GM23338 (cell line): Measurements from ENCODE around the gene SLC44A1. TPM values are rescaled to one million over a fixed set of nuclear protein-coding genes. Genes with fewer than 3 reads are reported as not detected.

Experiments used
- ATAC-seq: fragments of 200-7000 bp; cut with Tn5 transposase; 3 replicates; pipeline ENCODE4 v1.9.1; 2020
- DNase-seq: peaks from one replicate; pipeline ENCODE4 v3.0.0-alpha.2; 2015; ENCODE audit warnings: low spot score
- H2AFZ ChIP-seq: fragments of 200-600 bp; sonication (generic); 2 replicates; pipeline ENCODE4 v1.8.0; 2016; ENCODE audit warnings: antibody characterized with exemption, mild to moderate bottlenecking, moderate library complexity
- H3F3A ChIP-seq: fragments of 200-600 bp; sonication (generic); replicated peaks from 2 replicates; pipeline ENCODE4 v1.8.0; 2017; ENCODE audit warnings: antibody characterized with exemption, mixed run types, low read depth
- H3K27ac ChIP-seq: fragments of 200-600 bp; sonication (generic); 2 replicates; pipeline ENCODE4 v1.6.1; 2016; ENCODE audit warnings: low read depth
- H3K27me3 ChIP-seq: fragments of 200-600 bp; sonication (generic); 2 replicates; pipeline ENCODE4 v1.8.0; 2016; ENCODE audit warnings: mild to moderate bottlenecking, mixed run types, moderate library complexity; ENCODE audit not compliant: insufficient read depth
- H3K36me3 ChIP-seq: fragments of 200-600 bp; sonication (generic); 2 replicates; pipeline ENCODE4 v1.8.0; 2016; ENCODE audit warnings: mild to moderate bottlenecking; ENCODE audit not compliant: insufficient read depth
- H3K4me1 ChIP-seq: fragments of 200-600 bp; sonication (generic); 2 replicates; pipeline ENCODE4 v1.8.0; 2016; ENCODE audit warnings: mild to moderate bottlenecking, moderate library complexity; ENCODE audit not compliant: insufficient read depth
- H3K4me2 ChIP-seq: fragments of 200-600 bp; sonication (generic); 2 replicates; pipeline ENCODE4 v1.7.1; 2017; ENCODE audit warnings: mixed run types
- H3K4me3 ChIP-seq: fragments of 200-600 bp; sonication (generic); 2 replicates; pipeline ENCODE4 v1.6.1; 2016; ENCODE audit warnings: mixed run types
- H3K79me2 ChIP-seq: fragments of 200-600 bp; sonication (generic); replicated peaks from 2 replicates; pipeline ENCODE4 v1.8.0; 2017; ENCODE audit warnings: mild to moderate bottlenecking; ENCODE audit not compliant: insufficient read depth
- H3K9me2 ChIP-seq: fragments of 200-600 bp; sonication (generic); 2 replicates; pipeline ENCODE4 v1.8.0; 2017; ENCODE audit not compliant: insufficient read depth
- H4K20me1 ChIP-seq: fragments of 200-600 bp; sonication (generic); replicated peaks from 2 replicates; pipeline ENCODE4 v1.8.0; 2017; ENCODE audit warnings: mild to moderate bottlenecking; ENCODE audit not compliant: insufficient read depth
- H3K27ac Mint-ChIP-seq: 2 replicates; pipeline ENCODE4 v1.8.0; 2020; ENCODE audit warnings: inconsistent platforms, mild to moderate bottlenecking, moderate library complexity, mixed read lengths
- H3K27me3 Mint-ChIP-seq: 3 replicates; pipeline ENCODE4 v1.8.0; 2022; ENCODE audit warnings: low read depth, mild to moderate bottlenecking, moderate library complexity, mixed read lengths, inconsistent platforms; ENCODE audit not compliant: insufficient read depth, poor library complexity
- H3K36me3 Mint-ChIP-seq: 3 replicates; pipeline ENCODE4 v1.8.0; 2021; ENCODE audit warnings: low read depth, mild to moderate bottlenecking, inconsistent platforms, moderate library complexity, mixed read lengths
- H3K4me1 Mint-ChIP-seq: 3 replicates; pipeline ENCODE4 v1.8.0; 2020; ENCODE audit warnings: mild to moderate bottlenecking, inconsistent platforms, mixed read lengths
- H3K4me3 Mint-ChIP-seq: 3 replicates; pipeline ENCODE4 v1.8.0; 2021; ENCODE audit warnings: moderate library complexity, mild to moderate bottlenecking, inconsistent platforms, mixed read lengths
- H3K9me3 Mint-ChIP-seq: 3 replicates; pipeline ENCODE4 v1.8.0; 2020; ENCODE audit warnings: moderate library complexity, mild to moderate bottlenecking, inconsistent platforms, mixed read lengths
- CREB1 ChIP-seq: fragments of 250-450 bp; sonication (Bioruptor Pico); IDR thresholded peaks from 2 replicates; pipeline ENCODE4 v1.5.0; 2020; ENCODE audit warnings: low read depth, mild to moderate bottlenecking, moderate library complexity
- CTCF ChIP-seq, 2 experiments: fragments of 200-600 bp in 1 of 2; sonication (generic) in 1 of 2; conservative IDR thresholded peaks; 2 replicates each; pipeline versions ENCODE4 v1.5.1 to v1.6.1; 2016 to 2017; ENCODE audit warnings: antibody characterized with exemption in 2 of 2, low read depth in 2 of 2, mild to moderate bottlenecking in 2 of 2, moderate library complexity in 1 of 2
- ETS1 ChIP-seq: IDR thresholded peaks from 2 replicates; pipeline ENCODE4 v1.6.1; 2016; ENCODE audit warnings: antibody characterized with exemption
- EZH2 ChIP-seq: fragments of 200-600 bp; sonication (generic); IDR thresholded peaks from one replicate; pipeline ENCODE4 v1.8.0; 2017; ENCODE audit warnings: antibody characterized with exemption, mild to moderate bottlenecking, low read depth; ENCODE audit not compliant: unreplicated experiment
- EZH2phosphoT487 ChIP-seq: fragments of 200-600 bp; sonication (generic); IDR thresholded peaks from one replicate; pipeline ENCODE4 v1.8.1; 2018; ENCODE audit warnings: antibody characterized with exemption; ENCODE audit not compliant: unreplicated experiment
- JUNB ChIP-seq: IDR thresholded peaks from one replicate; pipeline ENCODE4 v1.6.1; 2016; ENCODE audit warnings: antibody characterized with exemption; ENCODE audit not compliant: unreplicated experiment
- NANOG ChIP-seq: IDR thresholded peaks from 2 replicates; pipeline ENCODE4 v1.6.1; 2016; ENCODE audit warnings: antibody characterized with exemption, borderline replicate concordance
- REST ChIP-seq: IDR thresholded peaks from one replicate; pipeline ENCODE4 v1.6.1; 2018; ENCODE audit warnings: antibody characterized with exemption; ENCODE audit not compliant: unreplicated experiment
- ZNF114 ChIP-seq: fragments of 250-450 bp; sonication (Bioruptor Pico); IDR thresholded peaks from 2 replicates; pipeline ENCODE4 v1.5.0; 2020; ENCODE audit warnings: mild to moderate bottlenecking, moderate library complexity
- ZNF331 ChIP-seq: fragments of 250-450 bp; sonication (Bioruptor Pico); IDR thresholded peaks from 2 replicates; pipeline ENCODE4 v1.5.0; 2020; ENCODE audit warnings: low read depth, mild to moderate bottlenecking, moderate library complexity
- ZNF462 ChIP-seq: fragments of 250-450 bp; sonication (Bioruptor Pico); IDR thresholded peaks from 2 replicates; pipeline ENCODE4 v1.5.0; 2020; ENCODE audit warnings: mild to moderate bottlenecking, moderate library complexity
- polyA plus RNA-seq: library from polyadenylated mRNA; unstranded; fragments of >200 nt; fragmentation: Nextera tagmentation; extraction: Ambion mirVana; gene quantifications from 2 replicates; pipeline ENCODE4 v1.2.1, GENCODE V29; 2016
- total RNA-seq: library from RNA; depleted of rRNA; stranded (reverse); fragments of >200 nt; shearing (Covaris generic); gene quantifications from 2 replicates; pipeline ENCODE4 v1.2.3, GENCODE V29; 2014

SLC44A1 gene
- total and polyA plus RNA-seq, 2 experiments from 2014 or later: 14.9 to 75.0 TPM

GRCh38 chr9:105330201-105330600, 85.8 kb downstream of the SLC44A1 start:
- Histone ChIP-seq H3K4me1 (0 out of 2 replicates have a peak, but pooled peaks cover 5% of the 10 kb centered on the region), H3F3A (no peaks in the 10 kb centered on the region), H3K27ac (no peak overlapping the region), H4K20me1 (no peaks in the 10 kb centered on the region), H3K4me3 (no peak overlapping the region), H2AFZ (no peak overlapping the region), H3K27me3 (no peaks in the 10 kb centered on the region), H3K4me2 (no peak overlapping the region), H3K36me3 (no peaks in the 10 kb centered on the region), H3K9me2 (no peaks in the 10 kb centered on the region), H3K79me2 (0 out of 2 replicates have a peak, but pooled peaks cover 3% of the 10 kb centered on the region)
- H3K36me3 Mint-ChIP-seq: no peaks in the 10 kb centered on the region; the same call in 2 of the 3 replicates
- DNase-seq (no peak), ATAC-seq (no peak)
- H3K27me3 Mint-ChIP-seq: peaks cover 5% of the 10 kb centered on the region
- H3K27ac Mint-ChIP-seq: no peak overlapping the region
- H3K4me3 Mint-ChIP-seq: no peak overlapping the region
- H3K4me1 Mint-ChIP-seq: peaks cover 24% of the 10 kb centered on the region
- H3K9me3 Mint-ChIP-seq: no peaks in the 10 kb centered on the region
- TF ChIP-seq NANOG (no peak), JUNB (no peak), ZNF114 (CRISPR knock-in tag) (no peak), EZH2phosphoT487 (no peak), ETS1 (no peak), EZH2 (no peak), ZNF331 (CRISPR knock-in tag) (no peak), CTCF (conservative IDR thresholded peaks at IDR 0.05; ENCODE audit: low read depth in 2 of 2) (no peak), REST (no peak), CREB1 (CRISPR knock-in tag) (no peak), ZNF462 (CRISPR knock-in tag) (no peak)
